HG02981 (cell line): ENCODE results near the gene ZBED5.
"Not testable (repeated sequence)": the region's sequence is repeated elsewhere in the genome, so short reads cannot be mapped to it uniquely, and the experiment has no call there.

Experiments used
- ATAC-seq: cut with Tn5 transposase; IDR thresholded peaks from one replicate; pipeline ENCODE4 v1.9.1; 2021; ENCODE audit warnings: mild to moderate bottlenecking, moderate library complexity; ENCODE audit not compliant: unreplicated experiment

Gene ZBED5

DNA sequence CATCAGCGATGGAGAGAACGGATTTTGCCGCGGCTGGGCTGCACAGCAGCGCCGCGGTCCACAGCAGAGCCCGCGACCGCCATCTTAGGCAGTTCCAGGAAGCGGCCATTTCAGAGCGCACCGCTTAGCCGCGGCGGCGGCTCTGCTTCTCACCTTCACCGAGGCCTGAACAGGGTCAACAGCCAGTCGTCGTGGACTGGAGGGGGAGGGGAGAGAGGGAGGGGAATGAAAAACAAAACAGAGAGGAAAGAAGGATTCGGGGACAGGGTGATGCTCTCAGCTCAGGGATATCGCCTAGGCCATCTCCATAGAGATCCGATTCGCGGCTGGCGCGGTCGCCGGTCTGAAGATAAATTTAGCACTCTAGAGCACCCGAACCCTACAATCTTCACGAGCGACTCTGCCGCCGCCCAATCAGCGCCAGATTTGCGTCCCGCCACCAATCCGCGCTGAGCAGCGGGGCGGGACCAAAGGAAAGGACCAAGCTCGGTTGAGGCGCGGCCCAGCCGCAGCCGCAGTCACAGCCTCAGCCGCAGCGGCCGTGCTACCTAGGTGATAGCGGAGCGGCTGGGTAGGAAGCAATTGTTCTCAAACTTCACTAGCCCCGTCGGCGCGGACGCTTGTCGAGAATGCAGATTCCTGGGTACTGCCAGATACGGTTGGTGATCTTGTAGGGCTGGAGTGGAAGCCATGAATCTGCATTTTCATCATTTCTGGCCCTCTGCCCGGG lies at the start of gene ZBED5:
Gene ZBED5, minus strand, starts transcription at position 345 of the 730 bp plus-strand sequence. CDS start 3,108 bp downstream, outside the sequence.
- peak; percentile 90 for ATAC-seq

DNA sequence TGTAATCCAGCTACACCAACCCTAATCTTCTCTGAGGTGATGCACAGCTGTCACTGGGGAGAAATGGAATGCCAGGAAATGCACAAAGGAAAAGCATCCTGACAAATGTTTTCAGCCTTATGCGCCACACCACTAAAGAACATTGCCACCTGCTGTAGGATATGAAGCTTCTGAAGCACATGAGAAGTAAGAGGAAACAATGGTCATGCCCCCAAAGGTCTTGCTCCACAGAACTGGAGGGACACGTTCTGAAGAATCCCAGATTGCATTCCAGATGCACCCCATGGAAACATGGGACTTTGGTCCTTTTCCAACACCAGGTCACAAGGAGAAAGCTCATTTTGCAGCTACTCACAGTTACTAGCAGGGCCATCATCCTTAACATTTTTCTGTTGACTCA lies 48.7 kb upstream of the ZBED5 start:
- no peak for ATAC-seq

DNA sequence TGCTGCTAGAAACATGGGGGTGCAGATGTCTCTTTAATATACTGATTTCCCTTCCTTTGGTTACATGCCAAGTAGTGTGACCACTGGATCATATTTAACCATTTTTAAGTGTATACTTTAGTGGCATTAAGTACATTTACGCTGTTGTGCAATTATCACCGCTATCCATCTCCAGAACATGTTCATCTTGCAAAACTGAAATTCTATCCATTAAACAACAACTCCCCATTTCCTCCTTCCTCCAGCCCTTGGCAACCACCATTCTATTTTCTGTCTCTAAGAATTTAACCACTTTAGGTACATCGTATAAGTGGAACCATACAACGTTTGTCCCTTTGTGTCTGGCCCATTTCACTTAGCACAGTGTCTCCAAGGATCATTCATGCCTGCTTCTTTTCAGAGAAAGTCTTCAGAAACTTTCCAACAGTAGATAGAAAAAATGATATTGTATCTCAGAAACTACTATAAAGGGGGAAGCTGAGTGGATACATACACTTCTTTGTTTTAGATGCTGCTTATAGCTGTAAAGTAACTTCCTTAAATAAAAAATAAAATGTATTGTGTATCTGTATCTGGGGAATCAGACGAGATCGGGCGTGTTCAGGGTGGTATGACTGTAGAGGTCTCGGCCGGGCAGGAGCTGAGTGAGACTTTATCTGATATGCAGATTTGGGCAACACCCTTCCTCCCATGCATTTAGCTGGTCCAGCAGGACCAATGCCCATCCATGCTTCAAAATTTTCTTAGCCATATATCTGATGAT lies 44.6 kb upstream of the ZBED5 start:
- ATAC-seq, result no peak

DNA sequence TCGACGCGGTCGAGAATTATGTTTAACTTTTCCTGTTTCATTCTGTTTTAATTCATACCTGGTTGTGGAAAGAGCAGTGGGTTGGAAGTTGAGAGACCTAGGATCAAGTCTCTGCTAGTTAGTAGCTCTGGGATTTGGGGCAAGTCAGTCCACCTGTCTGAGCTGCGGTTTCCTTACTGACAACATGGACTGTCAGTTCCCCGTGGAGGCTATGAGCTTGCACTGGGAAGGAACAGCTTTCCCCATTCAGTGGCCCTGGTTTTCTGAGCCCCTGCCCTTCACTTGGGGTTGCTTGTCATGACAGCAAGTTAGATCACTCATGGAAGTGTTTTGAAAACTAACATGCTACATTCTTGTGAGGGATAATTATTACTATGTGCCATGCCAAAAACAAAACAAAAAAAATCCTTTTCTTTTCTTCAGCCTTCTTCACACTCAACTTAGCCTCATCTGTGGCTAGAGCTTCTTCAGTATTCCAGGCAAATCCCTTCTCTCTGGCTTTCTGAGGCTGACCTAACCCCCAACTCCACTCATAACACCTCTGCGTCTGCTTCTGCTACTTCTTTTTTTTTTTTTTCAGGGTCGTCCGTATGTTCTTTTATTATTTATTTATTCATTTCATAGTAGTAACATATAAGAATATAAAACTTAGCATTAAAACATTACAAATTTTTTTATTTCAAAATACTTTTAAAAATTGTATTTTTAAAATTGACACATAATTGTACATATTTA lies 43.0 kb upstream of the ZBED5 start:
- no peak for ATAC-seq

DNA sequence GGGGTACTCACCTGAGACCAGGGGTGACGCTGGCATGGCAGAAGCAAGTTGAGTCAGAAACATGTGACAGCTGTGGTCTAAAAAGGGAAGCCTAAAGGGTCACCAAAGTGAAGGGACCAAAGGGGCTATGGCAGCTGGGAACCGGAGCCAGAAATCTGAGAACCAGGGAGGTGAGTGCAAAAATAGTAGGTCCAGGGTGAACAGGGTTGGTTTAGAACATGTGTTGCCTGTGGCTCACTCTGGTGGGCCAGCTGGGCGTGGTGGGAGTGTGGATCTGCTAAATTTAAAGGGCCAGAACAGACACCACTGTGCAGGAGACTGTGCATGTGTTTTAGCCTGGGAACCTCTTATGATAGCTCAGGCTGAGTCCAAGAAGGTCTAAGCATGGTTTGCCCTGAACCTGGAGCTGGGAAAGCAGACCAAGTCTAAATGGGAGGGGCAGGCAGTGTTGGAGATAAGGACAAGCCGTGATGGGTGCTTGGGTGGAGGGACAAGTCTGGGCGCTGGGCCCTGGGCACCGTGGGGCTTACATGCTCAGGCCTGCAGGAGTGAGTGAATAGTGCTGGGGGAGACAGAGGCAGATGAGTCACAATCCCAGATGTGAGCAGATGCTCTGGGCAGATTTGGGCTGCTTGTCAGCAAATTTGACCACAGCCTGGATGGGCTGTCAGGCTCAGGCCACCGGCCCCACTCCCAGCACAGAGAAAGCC lies 41.4 kb upstream of the ZBED5 start:
- no peak for ATAC-seq

DNA sequence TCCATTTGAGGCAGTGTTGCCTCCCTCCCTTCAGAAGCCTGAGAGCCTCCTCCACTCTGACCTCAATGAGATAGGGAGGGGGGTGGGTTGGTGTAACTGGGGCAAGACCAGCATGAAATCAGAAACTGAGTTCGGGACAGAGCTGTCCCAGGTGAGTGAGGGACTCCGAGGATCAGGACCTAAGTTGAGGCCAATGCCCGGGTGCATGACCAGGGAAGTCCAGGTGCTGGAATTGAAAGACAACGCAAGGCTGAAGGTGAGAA lies 40.8 kb upstream of the ZBED5 start:
- no peak for ATAC-seq

DNA sequence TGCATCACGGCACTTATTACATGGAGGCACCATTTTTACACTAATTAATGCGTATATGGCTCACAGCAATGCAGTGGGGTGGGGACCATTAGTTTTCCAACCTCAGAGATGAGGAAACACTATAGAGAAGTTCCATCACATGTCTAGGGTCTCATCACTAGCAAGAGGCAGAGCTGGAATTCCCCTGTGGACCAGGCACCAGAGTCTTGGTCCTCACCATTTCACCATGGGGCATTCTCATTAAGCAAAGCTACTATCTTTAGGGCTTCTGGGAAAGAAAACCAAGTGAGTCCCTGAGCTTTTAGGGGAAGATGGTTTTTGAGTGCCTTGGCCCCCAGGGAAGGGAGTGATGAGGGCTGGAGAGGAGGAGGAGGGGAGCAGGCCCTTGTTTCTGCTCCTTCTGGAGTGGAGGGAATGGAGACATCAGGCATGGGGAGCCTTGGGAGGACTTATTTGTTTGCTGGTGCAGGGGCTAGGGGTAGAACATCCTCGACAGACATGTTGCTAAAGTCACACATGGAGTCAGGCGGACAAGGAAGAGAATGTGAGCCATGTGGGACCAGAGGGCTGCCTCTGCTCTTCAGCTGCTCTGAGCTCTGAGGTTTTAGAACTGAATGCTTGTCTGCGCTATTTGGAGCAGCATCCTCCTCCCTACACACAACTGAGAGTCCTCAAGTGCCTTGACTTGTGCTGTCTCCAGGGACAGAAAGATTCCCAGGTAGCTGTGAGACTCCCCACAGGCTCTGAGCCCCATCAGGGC lies 40.3 kb upstream of the ZBED5 start:
- ATAC-seq, result no peak

DNA sequence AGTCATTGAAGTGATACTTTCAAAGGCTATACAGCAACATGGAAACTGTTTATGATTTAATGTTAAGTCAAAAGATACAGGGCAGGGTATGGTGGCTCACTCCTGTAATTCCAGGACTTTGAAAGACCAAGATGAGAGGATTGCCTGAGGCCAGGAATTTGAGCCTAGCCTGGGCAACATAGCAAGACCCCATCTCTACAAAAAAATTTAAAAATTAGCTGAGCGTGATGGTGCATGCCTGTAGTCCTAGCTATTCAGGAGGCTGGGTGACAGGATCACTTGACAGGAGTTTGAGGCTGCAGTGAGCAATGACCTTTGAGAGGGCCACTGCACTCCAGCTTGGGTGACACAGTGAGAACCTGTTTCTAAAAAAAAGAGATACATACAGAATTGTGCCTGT lies 39.3 kb upstream of the ZBED5 start:
- no peak for ATAC-seq

DNA sequence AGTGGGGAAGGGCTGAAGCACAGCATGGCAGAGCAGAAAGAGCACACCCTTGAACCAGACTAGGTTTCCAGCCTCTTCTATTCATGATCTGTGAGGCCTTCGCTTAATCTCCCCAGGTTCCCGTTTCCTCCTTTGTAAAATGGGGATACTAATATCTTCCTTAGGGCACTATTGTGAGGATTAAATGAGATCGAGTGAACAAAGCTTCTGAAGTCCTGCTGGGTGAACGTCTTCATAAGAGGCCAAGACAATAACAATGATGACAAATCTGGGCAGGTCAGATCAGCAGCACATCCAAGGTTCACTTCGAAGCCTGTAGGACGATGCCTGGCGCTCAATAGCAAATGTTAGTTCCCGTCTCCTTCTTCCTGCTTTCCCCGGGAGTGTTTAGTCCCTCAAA lies 38.6 kb upstream of the ZBED5 start:
- no peak for ATAC-seq

DNA sequence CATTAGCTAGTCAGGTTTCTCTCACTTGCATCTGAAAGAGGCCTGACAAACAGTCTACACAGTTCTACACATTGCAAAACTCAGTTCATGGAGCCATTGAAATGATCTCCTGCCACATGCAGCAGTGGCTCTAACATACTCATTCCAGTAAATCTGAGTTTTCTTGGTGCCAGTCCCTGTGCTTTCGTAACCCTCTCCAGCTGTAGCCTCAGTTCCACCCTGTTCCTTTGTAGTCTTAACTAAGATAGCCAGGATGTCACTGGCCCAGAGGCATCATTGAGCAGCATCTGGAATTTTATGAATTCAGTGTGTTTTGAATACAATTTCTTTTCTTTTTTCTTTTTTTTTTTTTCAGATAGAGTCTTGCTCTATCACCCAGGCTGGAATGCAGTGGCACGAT lies 37.4 kb upstream of the ZBED5 start:
- ATAC-seq, result no peak

DNA sequence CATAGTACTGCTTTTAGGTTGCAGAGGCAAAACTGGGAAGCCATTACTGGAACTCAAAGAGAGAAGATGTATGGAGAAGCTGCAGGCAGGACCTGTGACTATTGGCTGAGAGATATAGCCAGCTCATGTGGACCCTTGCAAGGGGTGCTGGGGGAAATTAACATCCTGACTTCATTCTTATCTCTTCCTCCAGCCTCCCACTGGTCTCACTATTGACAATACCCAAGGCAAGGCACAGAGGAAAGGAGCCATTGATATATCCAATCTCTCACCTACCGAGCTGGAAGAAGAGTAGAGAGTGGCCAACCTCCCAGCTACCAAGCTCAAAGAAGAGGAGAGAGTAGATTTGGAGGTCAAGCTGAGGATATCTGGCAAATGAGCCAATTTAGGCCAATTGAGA lies 36.8 kb upstream of the ZBED5 start:
- ATAC-seq, result no peak

DNA sequence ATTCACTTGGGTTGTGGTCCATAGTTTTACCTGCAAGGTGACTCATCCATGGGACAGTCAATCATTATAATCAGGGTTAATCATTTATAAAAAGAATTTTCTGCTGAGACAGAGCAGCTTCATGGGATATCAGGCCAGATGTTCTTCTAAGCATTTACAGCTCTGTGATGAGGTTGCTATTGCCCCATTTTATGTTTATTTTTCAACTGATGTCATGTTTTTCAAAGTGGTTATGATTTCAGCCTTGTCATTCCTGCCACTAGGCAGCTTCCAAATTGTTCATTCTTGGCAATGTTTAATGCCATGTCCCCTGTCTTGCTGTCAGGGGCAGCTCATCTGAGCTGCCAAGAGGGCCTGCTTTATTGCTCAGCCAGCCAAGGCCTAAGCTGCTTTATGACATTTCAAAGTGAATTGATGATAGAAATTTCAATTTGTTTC lies 35.9 kb upstream of the ZBED5 start:
- no peak for ATAC-seq

DNA sequence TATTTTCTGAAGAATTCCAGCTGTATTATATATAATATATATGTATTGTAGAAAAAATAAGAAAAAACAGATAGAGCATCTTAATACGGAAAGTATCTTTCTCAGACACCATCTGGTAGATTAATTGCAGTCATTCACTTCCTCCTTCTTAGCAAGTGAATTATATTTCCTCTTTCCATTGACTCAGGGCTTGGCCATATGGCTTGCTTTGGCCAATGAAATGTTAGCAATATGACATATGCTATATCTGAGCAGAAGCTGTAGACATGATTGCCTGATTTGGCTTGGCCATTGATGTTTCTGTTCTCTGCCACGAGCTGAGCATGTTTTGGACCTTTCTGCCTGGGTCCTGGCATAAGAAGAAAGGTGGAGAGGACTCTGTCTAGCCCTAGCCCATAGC lies 34.4 kb upstream of the ZBED5 start:
- no peak for ATAC-seq

DNA sequence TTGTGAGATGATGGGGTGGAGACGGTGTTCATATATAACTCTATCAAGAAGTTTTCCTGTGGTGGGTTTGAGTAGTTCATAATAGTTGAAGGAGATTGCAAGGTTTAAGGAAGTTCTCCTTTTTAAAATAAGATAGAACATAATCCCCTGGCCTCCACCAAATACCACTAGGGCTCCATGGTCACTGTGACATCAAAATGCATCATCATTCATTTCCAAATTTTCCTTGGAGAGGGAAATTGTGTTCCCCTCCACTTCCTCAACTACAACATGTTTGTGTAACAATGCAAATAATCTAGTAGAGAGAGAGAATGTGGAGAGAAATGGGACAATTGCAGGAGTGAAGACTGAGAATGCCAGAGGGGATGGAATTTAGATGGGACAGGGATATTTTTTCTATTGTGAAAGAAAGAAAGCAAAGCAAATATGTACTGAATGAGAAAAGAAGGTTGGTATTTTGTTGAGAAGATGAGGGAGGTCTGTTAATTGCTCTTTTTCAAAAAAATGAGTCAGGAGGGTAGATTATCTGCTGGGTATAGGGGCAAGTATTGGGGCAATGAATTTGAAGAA lies 33.4 kb upstream of the ZBED5 start:
- ATAC-seq, result no peak

DNA sequence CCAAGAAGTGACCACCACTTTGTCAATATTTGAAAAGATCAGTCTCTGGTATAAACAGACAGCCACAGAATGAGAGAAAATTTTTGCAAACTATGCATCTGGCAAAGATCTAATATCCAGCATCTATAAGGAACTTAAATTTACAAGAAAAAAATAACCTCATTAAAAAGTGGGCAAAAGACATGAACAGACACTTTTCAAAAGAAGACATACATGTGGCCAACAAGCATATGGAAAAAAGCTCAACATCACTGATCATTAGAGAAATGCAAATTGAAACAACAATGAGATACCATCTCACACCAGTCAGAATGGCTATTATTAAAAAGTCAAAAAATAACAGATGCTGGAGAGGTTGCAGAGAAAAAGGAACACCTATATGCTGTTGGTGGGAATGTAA lies 32.2 kb upstream of the ZBED5 start:
- ATAC-seq, result not testable (repeated sequence)

DNA sequence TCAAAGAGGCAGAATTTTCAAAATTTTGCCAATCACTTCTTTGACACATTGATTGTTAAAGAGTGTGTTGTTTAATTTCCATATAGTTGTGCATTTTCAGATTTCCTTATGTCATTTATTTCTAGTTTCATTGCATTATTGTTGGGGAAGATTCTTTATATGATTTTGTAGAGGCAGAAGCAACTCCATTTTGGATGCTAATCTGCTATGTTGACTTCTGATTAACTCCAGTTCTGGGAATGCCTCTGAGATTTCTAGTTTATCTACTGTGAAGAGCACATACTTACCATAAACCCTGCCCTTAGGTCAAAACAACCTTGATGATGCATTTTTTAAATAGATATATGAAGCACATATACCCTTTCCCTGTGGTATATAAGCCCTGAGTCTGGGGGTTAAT lies 29.5 kb upstream of the ZBED5 start:
- no peak for ATAC-seq

DNA sequence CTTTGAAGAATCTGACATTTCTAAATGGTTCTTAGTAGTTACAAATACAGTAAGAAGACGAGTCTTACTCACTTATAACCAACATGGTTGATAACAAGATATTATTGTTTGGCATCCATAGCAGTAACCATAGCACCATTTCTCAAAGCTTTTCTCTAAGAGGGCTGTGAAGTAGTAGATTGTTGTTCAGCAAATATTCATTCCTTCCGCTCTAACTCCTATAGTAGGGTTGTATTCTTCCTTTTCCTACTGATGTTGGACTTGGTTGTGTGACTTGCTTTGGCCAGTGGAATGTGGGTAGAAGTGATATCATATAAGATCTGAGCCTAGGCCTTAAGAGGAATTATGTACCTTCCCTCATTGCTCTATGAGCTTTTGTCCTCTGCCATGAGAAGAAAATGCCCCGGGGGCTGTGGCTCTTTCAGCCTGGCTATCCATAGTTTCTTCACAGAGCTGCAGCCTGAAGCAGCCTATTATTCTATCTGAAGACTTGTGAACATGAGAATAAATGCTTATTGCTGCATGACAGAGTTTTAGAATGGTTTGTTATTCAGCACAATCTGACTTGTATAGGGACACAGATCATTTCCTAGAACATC lies 28.9 kb upstream of the ZBED5 start:
- no peak for ATAC-seq

DNA sequence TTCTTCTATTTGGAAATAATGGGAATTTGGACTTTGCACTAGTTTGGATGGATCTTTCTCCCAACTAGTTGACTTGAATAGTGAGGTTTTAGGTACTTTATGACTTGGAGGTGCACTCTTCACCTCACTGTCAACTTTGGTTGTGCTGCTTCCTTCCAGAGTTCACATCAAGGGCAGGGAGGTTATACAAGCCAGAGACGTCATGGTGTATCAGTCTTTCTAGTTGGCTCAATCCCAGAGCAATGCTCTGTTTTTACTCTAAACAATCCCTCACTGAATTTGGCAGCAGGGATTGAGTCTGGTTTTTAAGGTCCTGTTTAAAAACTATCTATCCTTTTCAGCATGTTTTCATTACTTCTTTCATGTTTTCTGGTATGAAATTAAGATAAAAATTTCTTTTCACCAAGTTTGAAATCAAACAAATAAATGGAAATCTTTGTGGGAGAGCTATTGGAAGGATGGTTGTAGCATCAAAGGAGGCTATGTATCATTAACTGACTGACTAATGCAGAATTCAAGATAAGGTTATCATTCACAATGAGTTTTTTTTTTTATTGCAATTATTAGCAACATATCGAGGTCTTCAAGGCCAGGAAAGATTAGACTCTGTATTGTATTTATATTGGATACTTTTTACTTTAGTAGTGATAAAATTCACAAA lies 28.0 kb upstream of the ZBED5 start:
- no peak for ATAC-seq

DNA sequence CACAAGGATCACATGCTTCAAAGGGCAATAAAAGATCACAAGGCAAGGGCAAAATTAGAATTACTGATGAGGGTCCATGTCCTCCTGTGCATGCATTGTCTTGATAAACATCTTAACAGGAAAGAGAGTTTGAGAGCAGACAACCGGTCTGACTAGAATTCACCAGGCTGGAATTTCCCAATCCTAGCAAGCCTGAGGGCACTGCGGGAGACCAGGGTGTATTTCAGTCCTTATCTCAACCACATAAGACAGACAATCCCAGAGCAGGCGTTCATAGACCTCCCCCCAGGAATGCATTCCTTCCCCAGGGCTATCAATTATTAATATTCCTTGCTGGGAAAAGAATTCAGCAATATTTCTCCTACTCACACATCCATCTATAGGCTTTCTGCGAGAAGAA lies 26.4 kb upstream of the ZBED5 start:
- not testable (repeated sequence) for ATAC-seq
